H9 (cell line): ENCODE data around the gene FBXL12. TPM values are rescaled to one million over a fixed set of nuclear protein-coding genes. Genes with fewer than 3 reads are reported as not detected.

Source experiments
- DNase-seq: peaks from one replicate; pipeline ENCODE4 v3.0.0-alpha.2; 2017
- H2AFZ ChIP-seq: one replicate; pipeline ENCODE4 v1.6.1; 2013; ENCODE audit warnings: mild to moderate bottlenecking, low read length, control low read depth, moderate library complexity
- H2AK5ac ChIP-seq: 2 replicates; pipeline ENCODE4 v1.6.1; 2013; ENCODE audit warnings: low read length, control low read depth, mixed read lengths; ENCODE audit not compliant: insufficient read length
- H2BK120ac ChIP-seq: one replicate; pipeline ENCODE4 v1.6.1; 2013; ENCODE audit warnings: low read depth, mild to moderate bottlenecking, low read length, control low read depth, inconsistent platforms; ENCODE audit not compliant: poor library complexity, severe bottlenecking
- H2BK12ac ChIP-seq: 2 replicates; pipeline ENCODE4 v1.6.1; 2013; ENCODE audit warnings: low read length, control low read depth, mixed read lengths, low read depth; ENCODE audit not compliant: insufficient read length
- H2BK15ac ChIP-seq: 2 replicates; pipeline ENCODE4 v1.6.1; 2013; ENCODE audit warnings: low read depth, low read length, control low read depth
- H2BK20ac ChIP-seq: one replicate; pipeline ENCODE4 v1.6.1; 2013; ENCODE audit warnings: low read depth, mild to moderate bottlenecking, low read length, control low read depth, inconsistent platforms; ENCODE audit not compliant: poor library complexity, severe bottlenecking
- H2BK5ac ChIP-seq: 2 replicates; pipeline ENCODE4 v1.6.1; 2013; ENCODE audit warnings: low read length, control low read depth, mixed read lengths; ENCODE audit not compliant: insufficient read length
- H3K14ac ChIP-seq: 2 replicates; pipeline ENCODE4 v1.6.1; 2013; ENCODE audit warnings: low read length, control low read depth; ENCODE audit not compliant: insufficient read depth
- H3K18ac ChIP-seq: 2 replicates; pipeline ENCODE4 v1.6.1; 2013; ENCODE audit warnings: low read depth, mild to moderate bottlenecking, mixed read lengths, low read length, control low read depth; ENCODE audit not compliant: insufficient read length
- H3K23ac ChIP-seq: 2 replicates; pipeline ENCODE4 v1.6.1; 2013; ENCODE audit warnings: low read length, control low read depth, mixed read lengths, low read depth; ENCODE audit not compliant: insufficient read length
- H3K23me2 ChIP-seq: 2 replicates; pipeline ENCODE4 v1.6.1; 2013; ENCODE audit warnings: low read depth, mild to moderate bottlenecking, mixed read lengths, low read length, control low read depth; ENCODE audit not compliant: insufficient read length, poor library complexity, severe bottlenecking
- H3K27ac ChIP-seq: 2 replicates; pipeline ENCODE4 v1.5.1; 2013; ENCODE audit warnings: low read length, control low read depth, mixed read lengths, low read depth; ENCODE audit not compliant: insufficient read length
- H3K27me3 ChIP-seq: 2 replicates; pipeline ENCODE4 v1.6.1; 2013; ENCODE audit warnings: low read length, control low read depth, inconsistent platforms; ENCODE audit not compliant: insufficient read depth
- H3K4ac ChIP-seq: 2 replicates; pipeline ENCODE4 v1.6.1; 2013; ENCODE audit warnings: low read depth, mild to moderate bottlenecking, control low read depth, inconsistent platforms, low read length, moderate library complexity
- H3K4me1 ChIP-seq: 2 replicates; pipeline ENCODE4 v1.6.1; 2013; ENCODE audit warnings: low read length, control low read depth, inconsistent platforms; ENCODE audit not compliant: insufficient read depth
- H3K4me2 ChIP-seq: 2 replicates; pipeline ENCODE4 v1.6.1; 2013; ENCODE audit warnings: low read length, control low read depth, mixed read lengths; ENCODE audit not compliant: insufficient read length, insufficient read depth
- H3K56ac ChIP-seq: 2 replicates; pipeline ENCODE4 v1.6.1; 2013; ENCODE audit warnings: low read depth, mild to moderate bottlenecking, mixed read lengths, low read length, control low read depth; ENCODE audit not compliant: insufficient read length
- H3K79me1 ChIP-seq: 2 replicates; pipeline ENCODE4 v1.6.1; 2013; ENCODE audit warnings: low read depth, mild to moderate bottlenecking, moderate library complexity, low read length, control low read depth, inconsistent platforms; ENCODE audit not compliant: insufficient read depth, poor library complexity, severe bottlenecking
- H3K79me2 ChIP-seq: 2 replicates; pipeline ENCODE4 v1.6.1; 2013; ENCODE audit warnings: low read length, control low read depth, inconsistent platforms; ENCODE audit not compliant: insufficient read depth
- H3K9ac ChIP-seq: 2 replicates; pipeline ENCODE4 v1.6.1; 2013; ENCODE audit warnings: low read length, control low read depth, mixed read lengths; ENCODE audit not compliant: insufficient read length; ENCODE audit errors: extremely low read depth
- H3K9me3 ChIP-seq: one replicate; pipeline ENCODE4 v1.6.1; 2013; ENCODE audit warnings: low read depth, low read length, inconsistent platforms; ENCODE audit not compliant: control insufficient read depth
- H3T11ph ChIP-seq: one replicate; pipeline ENCODE4 v1.6.1; 2013; ENCODE audit warnings: mild to moderate bottlenecking, low read length, control low read depth, inconsistent platforms
- H4K20me1 ChIP-seq: one replicate; pipeline ENCODE4 v1.6.1; 2013; ENCODE audit not compliant: control insufficient read depth, insufficient read length, insufficient read depth
- H4K5ac ChIP-seq: 2 replicates; pipeline ENCODE4 v1.6.1; 2013; ENCODE audit warnings: low read depth, mild to moderate bottlenecking, mixed read lengths, low read length, control low read depth; ENCODE audit not compliant: insufficient read length
- H4K8ac ChIP-seq: replicated peaks from 2 replicates; pipeline ENCODE4 v1.6.1; 2013; ENCODE audit warnings: low read length, control low read depth, mixed read lengths, low read depth; ENCODE audit not compliant: insufficient read length
- H4K91ac ChIP-seq: 2 replicates; pipeline ENCODE4 v1.6.1; 2013; ENCODE audit warnings: low read depth, mild to moderate bottlenecking, moderate library complexity, mixed read lengths, low read length, control low read depth; ENCODE audit not compliant: insufficient read length
- H3K27ac Mint-ChIP-seq, 3 experiments: 2 replicates in 2 of 3; 3 replicates in 1 of 3; pipeline ENCODE4 v1.8.0; 2020 to 2021; ENCODE audit warnings: mixed read lengths in 3 of 3, mild to moderate bottlenecking in 1 of 3, moderate library complexity in 1 of 3
- H3K27me3 Mint-ChIP-seq: 2 replicates; pipeline ENCODE4 v1.8.0; 2021; ENCODE audit warnings: low read depth, mild to moderate bottlenecking, moderate library complexity, mixed read lengths
- H3K36me3 Mint-ChIP-seq, 3 experiments: 2 replicates in 2 of 3; 3 replicates in 1 of 3; pipeline ENCODE4 v1.8.0; 2020 to 2021; ENCODE audit warnings: low read depth in 3 of 3, mixed read lengths in 3 of 3; ENCODE audit not compliant: insufficient read depth in 1 of 3
- H3K4me1 Mint-ChIP-seq, 2 experiments: 2 replicates each; pipeline ENCODE4 v1.8.0; 2020; ENCODE audit warnings: mixed read lengths in 2 of 2
- H3K4me3 Mint-ChIP-seq, 2 experiments: 2 replicates in 1 of 2; 3 replicates in 1 of 2; pipeline ENCODE4 v1.8.0; 2020 to 2021; ENCODE audit warnings: mild to moderate bottlenecking in 2 of 2, mixed read lengths in 2 of 2, moderate library complexity in 1 of 2
- H3K9me3 Mint-ChIP-seq, 2 experiments: 2 replicates in 1 of 2; 3 replicates in 1 of 2; pipeline ENCODE4 v1.8.0; 2020; ENCODE audit warnings: mild to moderate bottlenecking in 2 of 2, mixed read lengths in 2 of 2, moderate library complexity in 1 of 2
- WGBS: extraction: QIAGEN DNeasy Blood & Tissue Kit; methylation state at CpG from one replicate; pipeline ENCODE4 v1.1.7; 2013; ENCODE audit warnings: missing lambda C conversion rate, low lambda C conversion rate, mixed read lengths; ENCODE audit not compliant: insufficient read length; ENCODE audit errors: extremely low coverage; 5-methylcytosine and 5-hydroxymethylcytosine counted together
- total RNA-seq: library from RNA; stranded (reverse); gene quantifications from 2 replicates; pipeline ENCODE4 v1.2.1, GENCODE V29; 2021
- TF ChIP-seq, protein P1 (sequence below): fragments of 200-600 bp; sonication (generic); conservative IDR thresholded peaks from 3 replicates; pipeline ENCODE4 v1.8.0; 2021; ENCODE audit warnings: antibody characterized with exemption, mild to moderate bottlenecking

FBXL12 gene
- total RNA-seq, 1 experiment from 2014 or later = 31.8 TPM

DNA sequence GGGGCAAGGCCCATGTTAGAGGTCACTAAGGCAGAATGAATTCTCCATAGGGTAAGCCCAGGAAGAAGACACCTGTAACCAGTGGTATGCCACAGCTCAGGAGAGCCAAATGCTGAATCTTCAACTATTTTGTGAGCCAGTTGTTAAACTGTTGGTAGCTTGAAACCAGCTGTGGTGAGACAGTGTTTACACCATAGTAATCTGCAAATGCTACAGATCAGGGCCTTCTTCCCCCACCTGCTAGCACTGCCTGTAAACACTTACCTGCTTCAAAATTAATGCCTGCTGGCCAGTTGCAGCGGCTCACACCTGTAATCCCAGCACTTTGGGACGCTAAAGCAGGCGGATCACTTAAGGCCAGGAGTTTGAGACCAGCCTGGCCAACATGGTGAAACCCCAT is 12.1 kb downstream of the FBXL12 start:
- Mint-ChIP-seq H3K36me3 (peaks cover 14 to 35% (median 28%) of the 10 kb centered on the region in 3 experiments), H3K4me1 (no peaks in the 10 kb centered on the region), H3K27ac (no peak overlapping the region), H3K9me3 (no peaks in the 10 kb centered on the region), H3K4me3 (no peak overlapping the region), H3K27me3 (no peaks in the 10 kb centered on the region)
- Histone ChIP-seq H3K14ac (no peak overlapping the region), H2AK5ac (no peak overlapping the region), H3T11ph (no peak overlapping the region), H3K18ac (no peak overlapping the region), H4K91ac (no peak overlapping the region), H2BK15ac (no peak overlapping the region), H3K79me1 (no peaks in the 10 kb centered on the region), H3K4me1 (no peaks in the 10 kb centered on the region), H3K56ac (no peak overlapping the region), H3K9me3 (no peaks in the 10 kb centered on the region), H3K27ac (no peak overlapping the region), H2BK12ac (no peak overlapping the region), H2BK20ac (no peak overlapping the region), H2AFZ (no peak overlapping the region), H3K27me3 (no peaks in the 10 kb centered on the region), H3K4ac (no peak overlapping the region), H4K8ac (no peak overlapping the region), H3K23me2 (no peaks in the 10 kb centered on the region), H4K5ac (no peak overlapping the region), H2BK5ac (no peak overlapping the region), H3K79me2 (no peaks in the 10 kb centered on the region; the same call in 1 of the 2 replicates), H3K23ac (no peak overlapping the region), H3K4me2 (no peak overlapping the region), H2BK120ac (no peak overlapping the region), H3K9ac (no peak overlapping the region), H4K20me1 (no peaks in the 10 kb centered on the region)
- WGBS = no CpG with 5 or more reads among the region's 3 CpGs
- TF ChIP-seq, protein P1, sequence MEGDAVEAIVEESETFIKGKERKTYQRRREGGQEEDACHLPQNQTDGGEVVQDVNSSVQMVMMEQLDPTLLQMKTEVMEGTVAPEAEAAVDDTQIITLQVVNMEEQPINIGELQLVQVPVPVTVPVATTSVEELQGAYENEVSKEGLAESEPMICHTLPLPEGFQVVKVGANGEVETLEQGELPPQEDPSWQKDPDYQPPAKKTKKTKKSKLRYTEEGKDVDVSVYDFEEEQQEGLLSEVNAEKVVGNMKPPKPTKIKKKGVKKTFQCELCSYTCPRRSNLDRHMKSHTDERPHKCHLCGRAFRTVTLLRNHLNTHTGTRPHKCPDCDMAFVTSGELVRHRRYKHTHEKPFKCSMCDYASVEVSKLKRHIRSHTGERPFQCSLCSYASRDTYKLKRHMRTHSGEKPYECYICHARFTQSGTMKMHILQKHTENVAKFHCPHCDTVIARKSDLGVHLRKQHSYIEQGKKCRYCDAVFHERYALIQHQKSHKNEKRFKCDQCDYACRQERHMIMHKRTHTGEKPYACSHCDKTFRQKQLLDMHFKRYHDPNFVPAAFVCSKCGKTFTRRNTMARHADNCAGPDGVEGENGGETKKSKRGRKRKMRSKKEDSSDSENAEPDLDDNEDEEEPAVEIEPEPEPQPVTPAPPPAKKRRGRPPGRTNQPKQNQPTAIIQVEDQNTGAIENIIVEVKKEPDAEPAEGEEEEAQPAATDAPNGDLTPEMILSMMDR = no peak
- DNase-seq = no peak
